Gastroesophageal sphincter (tissue), 4 donors: ENCODE results near the gene TRPM6. TPM values are rescaled to one million over a fixed set of nuclear protein-coding genes. Genes with fewer than 3 reads are reported as not detected.

ENCODE experiments used
- ATAC-seq: fragments of 150-250 bp; one replicate; pipeline ENCODE4 v1.9.1; 2016; ENCODE audit warnings: mild to moderate bottlenecking, moderate library complexity
- H3K27ac ChIP-seq, 4 donors: fragments of 200-600 bp; sonication (generic) in 3 of 4; 1 replicate in 3 of 4; 2 replicates in 1 of 4; pipeline ENCODE4 v1.5.1; 2016 to 2019
- H3K27me3 ChIP-seq: fragments of 200-600 bp; sonication (generic); one replicate; pipeline ENCODE4 v1.5.1; 2019
- H3K36me3 ChIP-seq, 2 donors: fragments of 200-600 bp; sonication (generic); one replicate each; pipeline ENCODE4 v1.5.1; 2019; ENCODE audit warnings: control low read depth in 1 of 2
- H3K4me1 ChIP-seq, 3 donors: fragments of 200-600 bp; sonication (generic); 1 replicate in 2 of 3; 2 replicates in 1 of 3; pipeline ENCODE4 v1.5.1; 2016 to 2019; ENCODE audit warnings: control low read depth in 2 of 3
- H3K4me3 ChIP-seq, 2 donors: fragments of 200-600 bp; sonication (generic); one replicate each; pipeline ENCODE4 v1.5.1; 2019; ENCODE audit warnings: mild to moderate bottlenecking in 1 of 2, moderate library complexity in 1 of 2
- H3K9me3 ChIP-seq, 3 donors: fragments of 200-600 bp; sonication (generic); one replicate each; pipeline ENCODE4 v1.5.1; 2017 to 2019; ENCODE audit warnings: control low read depth in 2 of 3
- CTCF ChIP-seq, 4 experiments: fragments of 200-600 bp in 2 of 4; fragments of 450-650 bp in 2 of 4; sonication (generic) in 1 of 4; IDR thresholded peaks; one replicate each; pipeline ENCODE4 v1.5.1; 2017 to 2019; ENCODE audit warnings: antibody characterized with exemption in 4 of 4, mild to moderate bottlenecking in 2 of 4, moderate library complexity in 2 of 4
- EP300 ChIP-seq: sonication (generic); formaldehyde crosslinking; IDR thresholded peaks from one replicate; pipeline ENCODE4 v1.6.1; 2017; ENCODE audit warnings: antibody characterized with exemption, mild to moderate bottlenecking
- POLR2A ChIP-seq, 2 donors: fragments of 450-650 bp; IDR thresholded peaks; one replicate each; pipeline ENCODE4 v1.6.1; 2017; ENCODE audit warnings: antibody characterized with exemption in 2 of 2, mild to moderate bottlenecking in 2 of 2, moderate library complexity in 1 of 2
- POLR2AphosphoS5 ChIP-seq: sonication (generic); formaldehyde crosslinking; IDR thresholded peaks from one replicate; pipeline ENCODE4 v1.6.1; 2017; ENCODE audit warnings: antibody characterized with exemption
- WGBS, 2 donors: methylation state at CpG; one replicate each; pipeline ENCODE4 v1.1.5; 2018; ENCODE audit warnings: low coverage in 1 of 2; 5-methylcytosine and 5-hydroxymethylcytosine counted together
- total RNA-seq, 4 donors: library from RNA; depleted of rRNA; stranded (reverse); fragments of >200 nt; gene quantifications; one replicate each; pipeline ENCODE4 v1.1.0, GENCODE V29; 2016

The TRPM6 gene, protein sequence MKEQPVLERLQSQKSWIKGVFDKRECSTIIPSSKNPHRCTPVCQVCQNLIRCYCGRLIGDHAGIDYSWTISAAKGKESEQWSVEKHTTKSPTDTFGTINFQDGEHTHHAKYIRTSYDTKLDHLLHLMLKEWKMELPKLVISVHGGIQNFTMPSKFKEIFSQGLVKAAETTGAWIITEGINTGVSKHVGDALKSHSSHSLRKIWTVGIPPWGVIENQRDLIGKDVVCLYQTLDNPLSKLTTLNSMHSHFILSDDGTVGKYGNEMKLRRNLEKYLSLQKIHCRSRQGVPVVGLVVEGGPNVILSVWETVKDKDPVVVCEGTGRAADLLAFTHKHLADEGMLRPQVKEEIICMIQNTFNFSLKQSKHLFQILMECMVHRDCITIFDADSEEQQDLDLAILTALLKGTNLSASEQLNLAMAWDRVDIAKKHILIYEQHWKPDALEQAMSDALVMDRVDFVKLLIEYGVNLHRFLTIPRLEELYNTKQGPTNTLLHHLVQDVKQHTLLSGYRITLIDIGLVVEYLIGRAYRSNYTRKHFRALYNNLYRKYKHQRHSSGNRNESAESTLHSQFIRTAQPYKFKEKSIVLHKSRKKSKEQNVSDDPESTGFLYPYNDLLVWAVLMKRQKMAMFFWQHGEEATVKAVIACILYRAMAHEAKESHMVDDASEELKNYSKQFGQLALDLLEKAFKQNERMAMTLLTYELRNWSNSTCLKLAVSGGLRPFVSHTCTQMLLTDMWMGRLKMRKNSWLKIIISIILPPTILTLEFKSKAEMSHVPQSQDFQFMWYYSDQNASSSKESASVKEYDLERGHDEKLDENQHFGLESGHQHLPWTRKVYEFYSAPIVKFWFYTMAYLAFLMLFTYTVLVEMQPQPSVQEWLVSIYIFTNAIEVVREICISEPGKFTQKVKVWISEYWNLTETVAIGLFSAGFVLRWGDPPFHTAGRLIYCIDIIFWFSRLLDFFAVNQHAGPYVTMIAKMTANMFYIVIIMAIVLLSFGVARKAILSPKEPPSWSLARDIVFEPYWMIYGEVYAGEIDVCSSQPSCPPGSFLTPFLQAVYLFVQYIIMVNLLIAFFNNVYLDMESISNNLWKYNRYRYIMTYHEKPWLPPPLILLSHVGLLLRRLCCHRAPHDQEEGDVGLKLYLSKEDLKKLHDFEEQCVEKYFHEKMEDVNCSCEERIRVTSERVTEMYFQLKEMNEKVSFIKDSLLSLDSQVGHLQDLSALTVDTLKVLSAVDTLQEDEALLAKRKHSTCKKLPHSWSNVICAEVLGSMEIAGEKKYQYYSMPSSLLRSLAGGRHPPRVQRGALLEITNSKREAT (N-terminal part only)
- total RNA-seq = 1 to 10 TPM in 1 of 4 donors, under 1 TPM in 3; 0.27 to 1.1 (median 0.79) TPM

GRCh38 chr9:74887041-74887980 is at the start of gene TRPM6:
TRPM6 (minus strand) TSS chr9:74887921; CDS start chr9:74887856, 65 bp downstream.
- TF ChIP-seq CTCF (IDR thresholded peaks at IDR 0.05) = peak in 1 of 4 experiments; percentile 10
- no peak for TF ChIP-seq EP300
- TF ChIP-seq POLR2AphosphoS5 = peak; percentile 60
- TF ChIP-seq POLR2A (IDR thresholded peaks at IDR 0.05) = no peak
- no peaks in the 10 kb centered on the region for H3K36me3 ChIP-seq
- WGBS, 2 donors = 10 to 12% methylated on average over 15 to 17 of the region's 64 CpGs
- peaks cover 7% of the 10 kb centered on the region for H3K27me3 ChIP-seq
- H3K4me1 ChIP-seq = peaks cover 0 to 21% (median 3%) of the 10 kb centered on the region in 3 donors
- H3K9me3 ChIP-seq = no peaks in the 10 kb centered on the region
- peak within 1 kb of the TSS; percentile 40 to 62 for H3K4me3 ChIP-seq
- ATAC-seq = peak; percentile 86
- H3K27ac ChIP-seq = peak within 1 kb of the TSS in 3 of 4 donors; percentile 71 to 77 (median 77)

DNA sequence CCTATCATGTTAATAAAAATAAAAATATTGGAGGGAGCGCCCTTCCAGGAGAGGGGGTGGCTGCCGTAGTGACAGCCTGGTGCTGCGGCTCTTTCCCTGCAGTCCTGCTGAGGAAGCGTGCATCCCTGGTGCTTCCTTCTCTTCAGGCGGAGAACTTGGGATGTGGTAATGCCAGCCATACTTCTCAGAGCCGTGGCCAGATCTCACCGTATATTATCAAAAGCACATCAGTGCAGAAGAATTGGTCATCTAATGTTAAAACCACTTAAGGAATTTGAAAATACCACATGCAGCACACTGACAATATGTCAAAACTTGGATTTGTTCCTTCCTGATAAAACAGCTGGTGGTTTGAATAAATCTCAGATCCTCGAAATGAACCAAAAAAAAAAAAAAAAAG is 47.3 kb upstream of the TRPM6 start:
- Histone ChIP-seq H3K9me3 (peaks cover 0 to 10% (median 0%) of the 10 kb centered on the region in 3 donors), H3K4me1 (no peaks in the 10 kb centered on the region), H3K27ac (no peak overlapping the region), H3K4me3 (no peak overlapping the region), H3K27me3 (no peaks in the 10 kb centered on the region), H3K36me3 (no peaks in the 10 kb centered on the region)
- ATAC-seq = no peak
- TF ChIP-seq POLR2AphosphoS5 = no peak
- TF ChIP-seq EP300 = no peak
- no peak for TF ChIP-seq CTCF (IDR thresholded peaks at IDR 0.05)
- no peak for TF ChIP-seq POLR2A (IDR thresholded peaks at IDR 0.05)
- WGBS, 2 donors = 65 to 67% methylated on average over 3 to 6 of the region's 8 CpGs

DNA sequence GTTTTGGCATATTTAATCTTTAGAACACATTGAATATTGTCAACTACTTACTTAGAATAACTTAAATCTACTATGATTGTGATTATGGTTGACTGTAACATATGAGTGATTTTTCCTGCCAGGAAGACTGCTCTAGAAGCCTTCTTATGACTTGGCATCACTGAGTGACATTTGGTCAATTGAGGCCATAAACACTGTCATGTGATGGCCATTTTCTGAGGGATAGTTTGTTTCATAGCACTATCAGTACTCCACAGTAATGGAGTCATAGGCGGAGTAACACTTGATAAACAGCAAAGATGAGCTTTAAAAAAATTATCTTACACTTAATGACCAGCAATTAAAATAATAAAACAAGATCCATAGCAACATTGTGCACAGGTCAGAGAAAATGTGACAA is 34.0 kb upstream of the TRPM6 start:
- Histone ChIP-seq H3K27me3 (no peaks in the 10 kb centered on the region), H3K36me3 (no peaks in the 10 kb centered on the region), H3K27ac (no peak overlapping the region), H3K9me3 (no peaks in the 10 kb centered on the region), H3K4me3 (no peak overlapping the region), H3K4me1 (no peaks in the 10 kb centered on the region)
- WGBS, 2 donors = 57 to 90% methylated on average over 1 of the region's 1 CpG
- TF ChIP-seq POLR2AphosphoS5 = no peak
- no peak for TF ChIP-seq POLR2A (IDR thresholded peaks at IDR 0.05)
- no peak for TF ChIP-seq CTCF (IDR thresholded peaks at IDR 0.05)
- TF ChIP-seq EP300 = no peak
- ATAC-seq = no peak
